PC-9 (cell line): Measurements from ENCODE around the gene ZBTB9. TPM values are rescaled to one million over a fixed set of nuclear protein-coding genes. Genes with fewer than 3 reads are reported as not detected.

Experiments
- BruUV-seq: library from RNA; stranded (reverse); fragments of 400-500 nt; replicated peaks from 2 replicates; lab custom pipeline; 2021; lab: Mats Ljungman, UMichigan
- CTCF ChIA-PET: fragments of 300-600 bp; sonication (Branson Sonifier 250); formaldehyde crosslinking; loops from one replicate; lab custom pipeline; 2022; ENCODE audit warnings: antibody characterized with exemption; lab: Charles Lee
- POLR2A ChIA-PET: fragments of 300-600 bp; sonication (Branson Sonifier 250); formaldehyde crosslinking; loops from one replicate; lab custom pipeline; 2022; ENCODE audit warnings: antibody characterized with exemption; ENCODE audit not compliant: unreplicated experiment; lab: Charles Lee
- DNase-seq, 2 experiments: peaks; one replicate each; pipeline versions ENCODE4 v3.0.0 to v3.0.0-alpha.2; 2015 to 2022; ENCODE audit warnings: mixed read lengths in 1 of 2
- H2AFZ ChIP-seq: fragments of 200-600 bp; sonication (generic); 2 replicates; pipeline ENCODE4 v1.8.1; 2017; ENCODE audit warnings: antibody characterized with exemption
- H3F3A ChIP-seq: fragments of 200-600 bp; sonication (generic); 2 replicates; pipeline ENCODE4 v1.8.1; 2017; ENCODE audit warnings: antibody characterized with exemption, mild to moderate bottlenecking, low read depth; ENCODE audit not compliant: insufficient read depth
- H3K27ac ChIP-seq: fragments of 200-600 bp; sonication (generic); 2 replicates; pipeline ENCODE4 v1.6.1; 2016; ENCODE audit warnings: mixed run types
- H3K27me3 ChIP-seq: fragments of 200-600 bp; sonication (generic); 2 replicates; pipeline ENCODE4 v1.6.1; 2016; ENCODE audit warnings: low read depth, mixed run types; ENCODE audit not compliant: insufficient read depth
- H3K36me3 ChIP-seq: fragments of 200-600 bp; sonication (generic); 2 replicates; pipeline ENCODE4 v1.6.1; 2016; ENCODE audit warnings: low read depth, mixed run types
- H3K4me1 ChIP-seq: fragments of 200-600 bp; sonication (generic); replicated peaks from 2 replicates; pipeline ENCODE4 v1.6.1; 2016; ENCODE audit warnings: mixed run types; ENCODE audit not compliant: insufficient read depth
- H3K4me2 ChIP-seq: fragments of 200-600 bp; sonication (generic); 2 replicates; pipeline ENCODE4 v1.6.1; 2017; ENCODE audit warnings: mixed run types
- H3K4me3 ChIP-seq: fragments of 200-600 bp; sonication (generic); 2 replicates; pipeline ENCODE4 v1.6.1; 2016; ENCODE audit warnings: mixed run types
- H3K79me2 ChIP-seq: fragments of 200-600 bp; sonication (generic); 2 replicates; pipeline ENCODE4 v1.6.1; 2017; ENCODE audit warnings: low read depth, mixed run types
- H3K9me2 ChIP-seq: fragments of 200-600 bp; sonication (generic); 2 replicates; pipeline ENCODE4 v1.8.1; 2017; ENCODE audit warnings: mild to moderate bottlenecking; ENCODE audit not compliant: insufficient read depth
- H3K9me3 ChIP-seq: fragments of 200-600 bp; sonication (generic); 2 replicates; pipeline ENCODE4 v1.8.1; 2016; ENCODE audit warnings: low read depth; ENCODE audit not compliant: insufficient read depth
- H4K20me1 ChIP-seq: fragments of 200-600 bp; sonication (generic); 2 replicates; pipeline ENCODE4 v1.8.1; 2017; ENCODE audit not compliant: insufficient read depth
- EZH2 ChIP-seq: fragments of 200-600 bp; sonication (generic); IDR thresholded peaks from 2 replicates; pipeline ENCODE4 v1.8.0; 2017; ENCODE audit warnings: antibody characterized with exemption, low read depth
- intact Hi-C: fragments of 100-400 bp; cut with micrococcal nuclease; formaldehyde crosslinking; loops from one replicate; pipeline ENCODE4 v1.10.0; 2022; ENCODE audit not compliant: unreplicated experiment
- total RNA-seq: library from RNA; stranded (reverse); gene quantifications from 2 replicates; pipeline ENCODE4 v1.2.3, GENCODE V29; 2021
- TF ChIP-seq, protein P1 (sequence below): fragments of 200-600 bp; sonication (generic); conservative IDR thresholded peaks from 2 replicates; pipeline ENCODE4 v1.6.1; 2017; ENCODE audit warnings: mixed run types, antibody characterized with exemption, mild to moderate bottlenecking, moderate library complexity

The ZBTB9 gene
- total RNA-seq, 1 experiment from 2014 or later: 7.9 TPM

GRCh38 chr6:33426590-33427511 lies 27.5 kb upstream of the ZBTB9 start:
- Histone ChIP-seq H3F3A (peaks cover 33% of the 10 kb centered on the region), H2AFZ (no peak overlapping the region), H4K20me1 (no peaks in the 10 kb centered on the region), H3K9me2 (no peaks in the 10 kb centered on the region), H3K4me1 (peaks cover 19% of the 10 kb centered on the region), H3K9me3 (no peaks in the 10 kb centered on the region), H3K4me3 (peak overlapping the region; percentile 71; the same call in 1 of the 2 replicates), H3K27ac (no peak overlapping the region), H3K36me3 (no peaks in the 10 kb centered on the region), H3K27me3 (peaks cover 12% of the 10 kb centered on the region), H3K79me2 (no peaks in the 10 kb centered on the region), H3K4me2 (peak overlapping the region; percentile 77)
- TF ChIP-seq, protein P1, sequence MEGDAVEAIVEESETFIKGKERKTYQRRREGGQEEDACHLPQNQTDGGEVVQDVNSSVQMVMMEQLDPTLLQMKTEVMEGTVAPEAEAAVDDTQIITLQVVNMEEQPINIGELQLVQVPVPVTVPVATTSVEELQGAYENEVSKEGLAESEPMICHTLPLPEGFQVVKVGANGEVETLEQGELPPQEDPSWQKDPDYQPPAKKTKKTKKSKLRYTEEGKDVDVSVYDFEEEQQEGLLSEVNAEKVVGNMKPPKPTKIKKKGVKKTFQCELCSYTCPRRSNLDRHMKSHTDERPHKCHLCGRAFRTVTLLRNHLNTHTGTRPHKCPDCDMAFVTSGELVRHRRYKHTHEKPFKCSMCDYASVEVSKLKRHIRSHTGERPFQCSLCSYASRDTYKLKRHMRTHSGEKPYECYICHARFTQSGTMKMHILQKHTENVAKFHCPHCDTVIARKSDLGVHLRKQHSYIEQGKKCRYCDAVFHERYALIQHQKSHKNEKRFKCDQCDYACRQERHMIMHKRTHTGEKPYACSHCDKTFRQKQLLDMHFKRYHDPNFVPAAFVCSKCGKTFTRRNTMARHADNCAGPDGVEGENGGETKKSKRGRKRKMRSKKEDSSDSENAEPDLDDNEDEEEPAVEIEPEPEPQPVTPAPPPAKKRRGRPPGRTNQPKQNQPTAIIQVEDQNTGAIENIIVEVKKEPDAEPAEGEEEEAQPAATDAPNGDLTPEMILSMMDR: no peak
- TF ChIP-seq EZH2: no peak
- POLR2A ChIA-PET: interaction anchor here (0.5 to 2.0 kb wide), 2 partner anchors 109 to 288 kb away, joined by 14 to 24 read pairs; partner anchors contain the start of gene ZBTB22
- no TSS peak for BruUV-seq
- intact Hi-C loops: loop anchor here (1.0 to 2.0 kb wide), 3 partner anchors 27 to 152 kb away; partner anchors contain the start of gene ZBTB9
- CTCF ChIA-PET: interaction anchor here (0.5 to 0.9 kb wide), 5 partner anchors 37 to 273 kb away, joined by 3 to 7 read pairs (median 4); no protein-coding TSS in a partner anchor
- no peak for DNase-seq

- H2AFZ ChIP-seq: peak overlapping the region; percentile 76; the same call in 1 of the 2 replicates
- DNase-seq: peak in 1 of 2 experiments; percentile 42
- intact Hi-C loops: loop anchor here (2.0 kb wide), 1 partner anchor 151 kb away; no protein-coding TSS in a partner anchor
- peaks cover 33% of the 10 kb centered on the region for H3F3A ChIP-seq
- H3K9me2 ChIP-seq: no peaks in the 10 kb centered on the region
- no peak overlapping the region for H3K27ac ChIP-seq
- no peaks in the 10 kb centered on the region for H4K20me1 ChIP-seq
- no peaks in the 10 kb centered on the region for H3K79me2 ChIP-seq
- CTCF ChIA-PET: no interaction called here
- H3K36me3 ChIP-seq: no peaks in the 10 kb centered on the region
- no peaks in the 10 kb centered on the region for H3K9me3 ChIP-seq
- no peak for TF ChIP-seq EZH2
- TF ChIP-seq, protein P1: no peak
- no TSS peak for BruUV-seq
- POLR2A ChIA-PET: no interaction called here
- peaks cover 3% of the 10 kb centered on the region; the same call in 1 of the 2 replicates for H3K27me3 ChIP-seq
- H3K4me1 ChIP-seq: peaks cover 19% of the 10 kb centered on the region
- peak overlapping the region; percentile 58; the same call in 1 of the 2 replicates for H3K4me3 ChIP-seq
- peak overlapping the region; percentile 68 for H3K4me2 ChIP-seq
These were observed 26.7 kb upstream of the ZBTB9 start for GRCh38 chr6:33427585-33428223.

GRCh38 chr6:33428224-33428965 lies 26.0 kb upstream of the ZBTB9 start:
- Histone ChIP-seq H3K4me1 (peaks cover 19% of the 10 kb centered on the region), H3K36me3 (no peaks in the 10 kb centered on the region), H2AFZ (no peak overlapping the region), H4K20me1 (no peaks in the 10 kb centered on the region), H3K9me3 (no peaks in the 10 kb centered on the region), H3K27ac (no peak overlapping the region), H3F3A (peaks cover 33% of the 10 kb centered on the region), H3K9me2 (no peaks in the 10 kb centered on the region), H3K4me2 (peak overlapping the region; percentile 51), H3K4me3 (peak overlapping the region; percentile 23; the same call in 1 of the 2 replicates), H3K79me2 (no peaks in the 10 kb centered on the region), H3K27me3 (no peaks in the 10 kb centered on the region)
- POLR2A ChIA-PET: no interaction called here
- BruUV-seq: no TSS peak
- no peak for DNase-seq
- intact Hi-C loops: no loop called here
- no peak for TF ChIP-seq EZH2
- TF ChIP-seq, protein P1: peak; percentile 48
- CTCF ChIA-PET: interaction anchor here (0.5 kb wide), 1 partner anchor 1174 kb away, joined by 17 read pairs; no protein-coding TSS in a partner anchor
